Measurements from ENCODE around the gene MAT1A.
"Not testable (repeated sequence)": the region's sequence is repeated elsewhere in the genome, so short reads cannot be mapped to it uniquely, and the experiment has no call there.

MAT1A gene

DNA sequence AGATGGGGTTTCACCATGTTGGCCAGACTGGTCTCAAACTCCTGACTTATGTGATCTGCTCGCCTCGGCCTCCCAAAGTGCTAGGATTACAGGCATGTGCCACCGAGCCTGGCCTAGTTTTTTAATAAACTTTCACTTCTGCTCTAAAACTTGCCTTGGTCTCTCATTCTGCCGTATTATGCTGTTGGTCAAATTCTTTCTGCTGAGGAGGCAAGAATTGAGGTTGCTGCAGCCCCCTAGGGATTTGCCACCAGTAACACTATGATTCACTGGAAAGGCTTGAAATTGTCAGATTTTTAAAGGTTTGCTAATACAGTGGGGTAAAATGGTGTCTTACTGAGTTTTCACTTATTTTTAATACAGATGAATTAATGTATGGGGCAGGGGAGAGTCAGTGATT lies 62.7 kb downstream of the MAT1A start:
- DNase-seq (ENCODE audit: extremely low read depth, insufficient read length); H3K27me3 ChIP-seq (replicated peaks; ENCODE audit: control insufficient read depth, insufficient read depth, low read length); H3K4me3 ChIP-seq (replicated peaks; ENCODE audit: low read depth, low read length); H3K36me3 ChIP-seq (ENCODE audit: control insufficient read depth, insufficient read depth, low read length): not testable (repeated sequence)

DNA sequence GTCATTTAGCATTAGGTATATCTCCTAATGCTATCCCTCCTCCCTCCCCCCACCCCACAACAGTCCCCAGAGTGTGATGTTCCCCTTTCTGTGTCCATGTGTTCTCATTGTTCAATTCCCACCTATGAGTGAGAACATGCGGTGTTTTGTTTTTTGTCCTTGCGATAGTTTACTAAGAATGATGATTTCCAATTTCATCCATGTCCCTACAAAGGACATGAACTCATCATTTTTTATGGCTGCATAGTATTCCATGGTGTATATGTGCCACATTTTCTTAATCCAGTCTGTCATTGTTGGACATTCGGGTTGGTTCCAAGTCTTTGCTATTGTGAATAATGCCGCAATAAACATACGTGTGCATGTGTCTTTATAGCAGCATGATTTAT lies 66.4 kb downstream of the MAT1A start:
- DNase-seq (ENCODE audit: extremely low read depth, insufficient read length); H3K4me3 ChIP-seq (replicated peaks; ENCODE audit: low read depth, low read length); H3K36me3 ChIP-seq (ENCODE audit: control insufficient read depth, insufficient read depth, low read length); H3K27me3 ChIP-seq (replicated peaks; ENCODE audit: control insufficient read depth, insufficient read depth, low read length): not testable (repeated sequence)

All from GM06990 (cell line).